AG09309 (cell line): ENCODE measurements around the gene COL18A1.

ENCODE experiments used
- DNase-seq: peaks from one replicate; pipeline ENCODE4 v3.0.0-alpha.2; 2010; ENCODE audit warnings: low read depth
- H3K4me3 ChIP-seq: 2 replicates; pipeline ENCODE4 v1.5.1; 2011; ENCODE audit warnings: mild to moderate bottlenecking, low read depth, low read length, moderate library complexity; ENCODE audit not compliant: control insufficient read depth
- CTCF ChIP-seq: IDR thresholded peaks from 2 replicates; pipeline ENCODE4 v1.5.1; 2011; ENCODE audit warnings: mild to moderate bottlenecking, low read depth, low read length, inconsistent platforms; ENCODE audit not compliant: insufficient read depth, control insufficient read depth; ENCODE audit errors: missing control alignments

The COL18A1 gene

GRCh38 chr21:45464309-45464708 is 59.3 kb downstream of the COL18A1 start:
- DNase-seq = no peak
- no peak for TF ChIP-seq CTCF
- no peak overlapping the region for H3K4me3 ChIP-seq

- TF ChIP-seq CTCF = no peak
- DNase-seq = no peak
- H3K4me3 ChIP-seq = no peak overlapping the region
These were observed 60.1 kb downstream of the COL18A1 start for GRCh38 chr21:45465105-45465504.

- TF ChIP-seq CTCF = no peak
- no peak overlapping the region for H3K4me3 ChIP-seq
- no peak for DNase-seq
These were observed 60.8 kb downstream of the COL18A1 start for GRCh38 chr21:45465611-45466329.

GRCh38 chr21:45466330-45467220 is 61.6 kb downstream of the COL18A1 start:
- no peak overlapping the region for H3K4me3 ChIP-seq
- no peak for DNase-seq
- no peak for TF ChIP-seq CTCF

- TF ChIP-seq CTCF = no peak
- no peak overlapping the region for H3K4me3 ChIP-seq
- DNase-seq = no peak
These were observed 62.3 kb downstream of the COL18A1 start for GRCh38 chr21:45467221-45467779.

GRCh38 chr21:45468051-45468970 is 63.3 kb downstream of the COL18A1 start:
- DNase-seq = no peak
- H3K4me3 ChIP-seq = no peak overlapping the region
- TF ChIP-seq CTCF = no peak
